Measurements from ENCODE around the gene RBM18. TPM values are rescaled to one million over a fixed set of nuclear protein-coding genes. Genes with fewer than 3 reads are reported as not detected.

RBM18 gene
- total and polyA plus RNA-seq, 2 donors from 2014 or later: 17.5 to 18.5 TPM

DNA sequence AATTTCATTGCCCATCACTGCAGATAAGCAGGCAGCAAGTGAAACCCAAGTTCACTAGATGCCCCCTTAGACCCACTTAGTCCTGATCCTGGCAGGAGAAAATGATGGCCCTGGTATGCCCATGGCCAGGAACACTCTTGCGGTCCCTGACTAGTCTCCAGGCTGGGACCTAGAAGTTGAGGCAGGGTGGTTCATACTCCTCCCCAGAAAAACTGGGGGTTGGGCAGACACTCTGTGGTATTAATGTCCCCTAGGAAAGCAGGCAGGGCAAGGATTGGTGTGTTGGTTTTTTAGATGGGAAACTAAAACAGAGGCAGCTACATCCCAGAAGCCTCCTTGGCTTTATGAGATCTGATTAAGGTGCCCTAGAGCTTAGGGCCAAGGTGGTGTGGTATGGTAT lies 49.0 kb downstream of the RBM18 start:
- Histone ChIP-seq H3K9me3 (ENCODE audit: control insufficient read depth in 2 of 3, insufficient read depth in 1 of 3, low read length in 3 of 3) (no peaks in the 10 kb centered on the region), H3K4me3 (ENCODE audit: low read length in 3 of 3) (no peak overlapping the region), H3K9ac (ENCODE audit: low read length in 3 of 3) (no peak overlapping the region), H3K27me3 (ENCODE audit: control insufficient read depth, insufficient read depth, low read length) (peaks cover 83% of the 10 kb centered on the region), H3K4me1 (ENCODE audit: control insufficient read depth in 2 of 3, insufficient read depth in 2 of 3, low read depth in 1 of 3, low read length in 3 of 3) (peaks cover 0 to 19% (median 1%) of the 10 kb centered on the region in 3 donors), H3K27ac (ENCODE audit: low read depth in 2 of 2, low read length in 2 of 2) (no peak overlapping the region), H3K36me3 (ENCODE audit: control insufficient read depth in 2 of 3, insufficient read depth in 3 of 3, low read length in 3 of 3) (no peaks in the 10 kb centered on the region)
- TF ChIP-seq, protein P1, sequence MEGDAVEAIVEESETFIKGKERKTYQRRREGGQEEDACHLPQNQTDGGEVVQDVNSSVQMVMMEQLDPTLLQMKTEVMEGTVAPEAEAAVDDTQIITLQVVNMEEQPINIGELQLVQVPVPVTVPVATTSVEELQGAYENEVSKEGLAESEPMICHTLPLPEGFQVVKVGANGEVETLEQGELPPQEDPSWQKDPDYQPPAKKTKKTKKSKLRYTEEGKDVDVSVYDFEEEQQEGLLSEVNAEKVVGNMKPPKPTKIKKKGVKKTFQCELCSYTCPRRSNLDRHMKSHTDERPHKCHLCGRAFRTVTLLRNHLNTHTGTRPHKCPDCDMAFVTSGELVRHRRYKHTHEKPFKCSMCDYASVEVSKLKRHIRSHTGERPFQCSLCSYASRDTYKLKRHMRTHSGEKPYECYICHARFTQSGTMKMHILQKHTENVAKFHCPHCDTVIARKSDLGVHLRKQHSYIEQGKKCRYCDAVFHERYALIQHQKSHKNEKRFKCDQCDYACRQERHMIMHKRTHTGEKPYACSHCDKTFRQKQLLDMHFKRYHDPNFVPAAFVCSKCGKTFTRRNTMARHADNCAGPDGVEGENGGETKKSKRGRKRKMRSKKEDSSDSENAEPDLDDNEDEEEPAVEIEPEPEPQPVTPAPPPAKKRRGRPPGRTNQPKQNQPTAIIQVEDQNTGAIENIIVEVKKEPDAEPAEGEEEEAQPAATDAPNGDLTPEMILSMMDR (IDR thresholded peaks at IDR 0.05; ENCODE audit: borderline replicate concordance, extremely low read depth, insufficient read depth): no peak
- intact Hi-C loops (cut with DNase I): no loop called here
- peak in 1 of 5 donors; percentile 15 for DNase-seq
- FAIRE-seq: no peak

DNA sequence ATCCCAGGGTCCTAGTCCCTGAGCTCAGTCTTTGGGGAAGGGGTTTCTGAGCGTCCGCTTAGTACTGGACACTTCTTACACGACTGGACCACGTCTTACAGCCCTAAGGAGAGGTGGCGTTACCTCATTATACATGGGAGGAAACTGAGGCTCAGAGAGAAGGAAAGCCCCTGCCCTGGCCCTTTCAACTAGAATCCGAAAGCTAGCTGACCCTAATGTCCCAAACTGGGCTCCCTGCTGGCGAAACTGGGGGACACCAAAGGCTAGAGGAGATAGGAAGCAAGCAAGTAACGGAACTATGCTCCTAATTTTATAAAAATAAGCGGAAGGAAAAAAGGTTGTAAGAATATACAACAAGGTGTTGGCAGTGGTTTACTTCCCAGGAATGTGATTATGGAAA lies 50.1 kb downstream of the RBM18 start:
- Histone ChIP-seq H3K27ac (ENCODE audit: low read depth in 2 of 2, low read length in 2 of 2) (no peak overlapping the region), H3K36me3 (ENCODE audit: control insufficient read depth in 2 of 3, insufficient read depth in 3 of 3, low read length in 3 of 3) (no peaks in the 10 kb centered on the region), H3K9me3 (ENCODE audit: control insufficient read depth in 2 of 3, insufficient read depth in 1 of 3, low read length in 3 of 3) (no peaks in the 10 kb centered on the region), H3K4me3 (ENCODE audit: low read length in 3 of 3) (no peak overlapping the region), H3K4me1 (ENCODE audit: control insufficient read depth in 2 of 3, insufficient read depth in 2 of 3, low read depth in 1 of 3, low read length in 3 of 3) (peaks cover 0 to 9% (median 0%) of the 10 kb centered on the region in 3 donors), H3K27me3 (ENCODE audit: control insufficient read depth, insufficient read depth, low read length) (peaks cover 71% of the 10 kb centered on the region), H3K9ac (ENCODE audit: low read length in 3 of 3) (no peak overlapping the region)
- no peak for DNase-seq
- no peak for FAIRE-seq
- intact Hi-C loops (cut with DNase I): no loop called here
- TF ChIP-seq, protein P1 (IDR thresholded peaks at IDR 0.05; ENCODE audit: borderline replicate concordance, extremely low read depth, insufficient read depth): no peak

DNA sequence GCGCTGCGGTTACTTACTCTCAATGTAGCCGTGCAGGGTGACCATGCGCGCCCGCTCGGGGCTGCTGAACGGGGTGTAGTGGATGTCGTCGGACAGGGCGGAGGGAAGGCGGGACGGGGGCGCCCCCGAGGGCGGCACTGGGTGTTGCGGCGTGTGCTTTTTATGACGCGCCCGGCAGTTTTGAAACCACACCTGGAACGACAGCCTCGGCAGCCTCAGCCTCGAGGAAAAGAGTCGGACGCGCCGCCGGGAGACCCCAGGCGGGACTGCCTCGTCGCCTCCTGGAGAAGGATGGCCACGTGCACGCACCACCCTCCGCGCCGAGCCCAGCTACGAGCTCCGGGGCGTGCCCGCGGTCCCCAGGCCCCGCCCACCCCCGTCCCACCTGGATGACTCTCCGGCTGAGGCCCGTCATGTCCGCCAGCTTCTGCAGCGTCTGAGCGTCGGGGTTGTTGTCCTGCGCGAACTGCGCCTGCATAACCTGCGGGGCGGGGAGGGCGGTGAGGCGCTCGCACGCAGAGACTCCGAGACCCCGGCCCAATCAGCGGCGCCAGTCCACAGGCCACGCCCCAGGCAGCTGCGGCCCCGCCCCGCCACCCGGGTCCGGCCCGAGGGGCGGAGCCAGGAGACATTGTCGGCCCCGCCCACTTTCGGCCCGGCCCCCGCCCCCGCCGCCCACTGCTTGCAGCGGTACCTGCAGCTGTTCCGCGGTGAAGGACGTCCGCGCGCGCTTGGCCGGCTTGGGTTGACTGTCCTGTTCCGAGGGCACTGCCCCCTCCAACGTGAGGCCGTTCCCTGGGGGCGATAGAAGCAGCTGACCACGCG lies 50.8 kb downstream of the RBM18 start:
- Histone ChIP-seq H3K4me1 (ENCODE audit: control insufficient read depth in 2 of 3, insufficient read depth in 2 of 3, low read depth in 1 of 3, low read length in 3 of 3) (peaks cover 0 to 2% (median 0%) of the 10 kb centered on the region in 3 donors), H3K27me3 (ENCODE audit: control insufficient read depth, insufficient read depth, low read length) (peaks cover 65% of the 10 kb centered on the region), H3K27ac (ENCODE audit: low read depth in 2 of 2, low read length in 2 of 2) (no peak overlapping the region), H3K9me3 (ENCODE audit: control insufficient read depth in 2 of 3, insufficient read depth in 1 of 3, low read length in 3 of 3) (no peaks in the 10 kb centered on the region), H3K36me3 (ENCODE audit: control insufficient read depth in 2 of 3, insufficient read depth in 3 of 3, low read length in 3 of 3) (no peaks in the 10 kb centered on the region), H3K4me3 (ENCODE audit: low read length in 3 of 3) (no peak overlapping the region), H3K9ac (ENCODE audit: low read length in 3 of 3) (no peak overlapping the region)
- intact Hi-C loops (cut with DNase I): no loop called here
- DNase-seq (peak; percentile 77 to 92 (median 83)), FAIRE-seq (no peak)
- TF ChIP-seq, protein P1 (IDR thresholded peaks at IDR 0.05; ENCODE audit: borderline replicate concordance, extremely low read depth, insufficient read depth): no peak

All from kidney (tissue), 14 donors.